A673 (cell line): ENCODE measurements around the gene NHS. TPM values are rescaled to one million over a fixed set of nuclear protein-coding genes. Genes with fewer than 3 reads are reported as not detected.

ENCODE experiments used
- BruUV-seq: library from RNA; stranded (reverse); fragments of 400-500 nt; replicated peaks from 2 replicates; lab custom pipeline; 2021; lab: Mats Ljungman, UMichigan
- CTCF ChIA-PET: fragments of 300-600 bp; sonication (Branson Sonifier 250); formaldehyde crosslinking; loops from one replicate; lab custom pipeline; 2022; ENCODE audit warnings: antibody characterized with exemption; lab: Charles Lee
- POLR2A ChIA-PET: fragments of 300-600 bp; sonication (Branson Sonifier 250); formaldehyde crosslinking; loops from one replicate; lab custom pipeline; 2022; ENCODE audit warnings: antibody characterized with exemption; ENCODE audit not compliant: low non-redundant PET; lab: Charles Lee
- DNase-seq: peaks from one replicate; pipeline ENCODE4 v3.0.0-alpha.2; 2015; ENCODE audit warnings: low spot score
- H3K27ac ChIP-seq: fragments of 200-600 bp; sonication (generic); 2 replicates; pipeline ENCODE4 v1.5.1; 2016; ENCODE audit warnings: mixed run types, low read depth, mild to moderate bottlenecking, mixed read lengths, antibody characterized with exemption, low read length; ENCODE audit not compliant: poor library complexity, severe bottlenecking
- H3K27me3 ChIP-seq: fragments of 200-600 bp; sonication (generic); replicated peaks from 2 replicates; pipeline ENCODE4 v1.6.1; 2017; ENCODE audit warnings: mixed run types, low read depth, mild to moderate bottlenecking, mixed read lengths, antibody characterized with exemption, low read length; ENCODE audit not compliant: insufficient read depth, poor library complexity
- H3K36me3 ChIP-seq: fragments of 200-600 bp; sonication (generic); 2 replicates; pipeline ENCODE4 v1.6.1; 2016; ENCODE audit warnings: mixed run types, mild to moderate bottlenecking, mixed read lengths, antibody characterized with exemption, low read length; ENCODE audit not compliant: insufficient read depth, poor library complexity, severe bottlenecking
- H3K4me1 ChIP-seq: fragments of 200-600 bp; sonication (generic); 2 replicates; pipeline ENCODE4 v1.6.1; 2017; ENCODE audit warnings: mixed run types, mild to moderate bottlenecking, mixed read lengths, antibody characterized with exemption, low read length; ENCODE audit not compliant: insufficient read depth, poor library complexity, severe bottlenecking
- H3K4me3 ChIP-seq: fragments of 200-600 bp; sonication (generic); 2 replicates; pipeline ENCODE4 v1.5.1; 2016; ENCODE audit warnings: low read depth, mixed run types, mild to moderate bottlenecking, mixed read lengths, low read length; ENCODE audit not compliant: poor library complexity, severe bottlenecking
- H3K9me3 ChIP-seq: fragments of 200-600 bp; sonication (generic); 2 replicates; pipeline ENCODE4 v1.6.1; 2016; ENCODE audit warnings: mixed run types, low read depth, mild to moderate bottlenecking, mixed read lengths, antibody characterized with exemption, low read length; ENCODE audit not compliant: poor library complexity, severe bottlenecking
- CTCF ChIP-seq: fragments of 300-800, 200-600 bp; sonication (generic); conservative IDR thresholded peaks from 2 replicates; pipeline ENCODE4 v1.5.1; 2017; ENCODE audit warnings: low read depth, mild to moderate bottlenecking, antibody characterized with exemption, low read length, moderate library complexity, mixed read lengths
- EZH2 ChIP-seq: fragments of 200-600 bp; sonication (generic); IDR thresholded peaks from 2 replicates; pipeline ENCODE4 v1.6.1; 2017; ENCODE audit warnings: borderline replicate concordance, low read depth, mild to moderate bottlenecking, mixed read lengths, antibody characterized with exemption, low read length; ENCODE audit not compliant: poor library complexity, severe bottlenecking
- intact Hi-C: fragments of 100-400 bp; cut with micrococcal nuclease; formaldehyde crosslinking; loops from one replicate; pipeline ENCODE4 v1.10.0; 2022; ENCODE audit not compliant: unreplicated experiment
- total RNA-seq: library from RNA; stranded (reverse); gene quantifications from 2 replicates; pipeline ENCODE4 v1.2.3, GENCODE V29; 2021

The NHS gene
- total RNA-seq, 1 experiment from 2014 or later = 0.37 TPM

GRCh38 chrX:17368002-17368401 lies 7.0 kb upstream of the NHS start:
- BruUV-seq = no TSS peak
- intact Hi-C loops = no loop called here
- ChIA-PET CTCF (no interaction called here), POLR2A (no interaction called here)
- no peak for TF ChIP-seq CTCF
- TF ChIP-seq EZH2 = no peak
- H3K9me3 ChIP-seq = no peaks in the 10 kb centered on the region
- H3K27me3 ChIP-seq = peaks cover 47% of the 10 kb centered on the region
- DNase-seq = no peak
- H3K27ac ChIP-seq = no peak overlapping the region
- no peak overlapping the region for H3K4me3 ChIP-seq
- no peaks in the 10 kb centered on the region for H3K4me1 ChIP-seq
- H3K36me3 ChIP-seq = no peaks in the 10 kb centered on the region

GRCh38 chrX:17369309-17369708 lies 5.7 kb upstream of the NHS start:
- H3K4me1 ChIP-seq = no peaks in the 10 kb centered on the region
- H3K4me3 ChIP-seq = no peak overlapping the region
- H3K36me3 ChIP-seq = no peaks in the 10 kb centered on the region
- peak; percentile 34 for DNase-seq
- peaks cover 60% of the 10 kb centered on the region for H3K27me3 ChIP-seq
- no TSS peak for BruUV-seq
- intact Hi-C loops = no loop called here
- TF ChIP-seq EZH2 (no peak), CTCF (no peak)
- H3K27ac ChIP-seq = no peak overlapping the region
- ChIA-PET CTCF (no interaction called here), POLR2A (no interaction called here)
- no peaks in the 10 kb centered on the region for H3K9me3 ChIP-seq

- TF ChIP-seq EZH2 = no peak
- no peak for TF ChIP-seq CTCF
- Histone ChIP-seq H3K27ac (no peak overlapping the region), H3K4me1 (no peaks in the 10 kb centered on the region), H3K27me3 (peaks cover 65% of the 10 kb centered on the region), H3K36me3 (no peaks in the 10 kb centered on the region), H3K9me3 (no peaks in the 10 kb centered on the region), H3K4me3 (no peak overlapping the region)
- intact Hi-C loops = no loop called here
- BruUV-seq = no TSS peak
- CTCF ChIA-PET = no interaction called here
- POLR2A ChIA-PET = no interaction called here
- DNase-seq = no peak
Measured at GRCh38 chrX:17370191-17370590, 4.8 kb upstream of the NHS start.
